H1 (cell line): Measurements from ENCODE around the gene FNDC5. TPM values are rescaled to one million over a fixed set of nuclear protein-coding genes. Genes with fewer than 3 reads are reported as not detected.

Experiments used
- CTCF ChIA-PET: fragments of 300-600 bp; sonication (Branson Sonifier 250); formaldehyde crosslinking; loops from one replicate; lab custom pipeline; 2021; ENCODE audit not compliant: partially characterized antibody; lab: Charles Lee
- POLR2A ChIA-PET: fragments of 300-600 bp; sonication (Branson Sonifier 250); formaldehyde crosslinking; loops from one replicate; lab custom pipeline; 2021; ENCODE audit warnings: inconsistent platforms; ENCODE audit not compliant: partially characterized antibody; lab: Charles Lee
- DNase-seq, 2 experiments: peaks; one replicate each; pipeline versions ENCODE4 v3.0.0 to v3.0.0-alpha.2; 2010 to 2022; ENCODE audit warnings: low spot score in 2 of 2, low read depth in 1 of 2, mixed read lengths in 1 of 2
- FAIRE-seq: peaks from 2 replicates; lab custom pipeline; 2011; peaks lifted over from hg19 to GRCh38; lab: Jason Lieb, UNC
- H2AFZ ChIP-seq: 2 replicates; pipeline ENCODE4 v1.8.1; 2012; ENCODE audit warnings: low read length, inconsistent platforms
- H2AK5ac ChIP-seq: 2 replicates; pipeline ENCODE4 v1.6.1; 2013; ENCODE audit warnings: low read depth, low read length
- H2BK120ac ChIP-seq: replicated peaks from 2 replicates; pipeline ENCODE3; 2013; ENCODE audit warnings: low read depth, low read length, inconsistent platforms
- H2BK12ac ChIP-seq: 2 replicates; pipeline ENCODE4 v1.6.1; 2013; ENCODE audit warnings: low read depth, low read length
- H2BK15ac ChIP-seq: 2 replicates; pipeline ENCODE4 v1.6.1; 2013; ENCODE audit warnings: low read length
- H2BK20ac ChIP-seq: 2 replicates; pipeline ENCODE4 v1.6.1; 2013; ENCODE audit warnings: low read length
- H2BK5ac ChIP-seq: 2 replicates; pipeline ENCODE4 v1.6.1; 2013; ENCODE audit warnings: low read depth, low read length
- H3K14ac ChIP-seq: 2 replicates; pipeline ENCODE4 v1.6.1; 2013; ENCODE audit warnings: inconsistent platforms; ENCODE audit not compliant: insufficient read length
- H3K18ac ChIP-seq: 2 replicates; pipeline ENCODE4 v1.6.1; 2013; ENCODE audit warnings: low read length; ENCODE audit errors: extremely low read depth
- H3K23ac ChIP-seq: 2 replicates; pipeline ENCODE4 v1.6.1; 2013; ENCODE audit warnings: inconsistent platforms; ENCODE audit not compliant: insufficient read length
- H3K23me2 ChIP-seq: 2 replicates; pipeline ENCODE4 v1.6.1; 2013; ENCODE audit warnings: low read depth, low read length
- H3K27ac ChIP-seq: 2 replicates; pipeline ENCODE4 v1.6.1; 2011; ENCODE audit warnings: low read depth, low read length, inconsistent platforms
- H3K27me3 ChIP-seq, 4 experiments: replicated peaks in 1 of 4; 1 replicate in 1 of 4; 2 replicates in 3 of 4; pipeline versions ENCODE4 v1.6.1 to v1.8.1; 2011 to 2013; ENCODE audit warnings: low read length in 3 of 4, mild to moderate bottlenecking in 3 of 4, inconsistent platforms in 2 of 4, mixed read lengths in 2 of 4, moderate library complexity in 1 of 4; ENCODE audit not compliant: control insufficient read depth in 3 of 4, insufficient read depth in 3 of 4; ENCODE audit errors: extremely low read depth in 1 of 4
- H3K36me3 ChIP-seq, 4 experiments: 2 replicates each; pipeline versions ENCODE4 v1.6.1 to v1.8.1; 2011 to 2013; ENCODE audit warnings: mild to moderate bottlenecking in 4 of 4, low read length in 3 of 4, moderate library complexity in 2 of 4, control low read depth in 1 of 4, inconsistent platforms in 1 of 4; ENCODE audit not compliant: insufficient read depth in 4 of 4, control insufficient read depth in 2 of 4
- H3K4ac ChIP-seq: replicated peaks from 2 replicates; pipeline ENCODE3; 2013; ENCODE audit warnings: low read length, low read depth, mixed read lengths, inconsistent platforms; ENCODE audit not compliant: insufficient read length
- H3K4me1 ChIP-seq, 4 experiments: replicated peaks in 1 of 4; 1 replicate in 1 of 4; 2 replicates in 3 of 4; pipeline versions ENCODE4 v1.6.1 to v1.8.1; 2011 to 2013; ENCODE audit warnings: low read length in 3 of 4, inconsistent platforms in 2 of 4, mixed read lengths in 1 of 4; ENCODE audit not compliant: insufficient read depth in 4 of 4, control insufficient read depth in 3 of 4
- H3K4me2 ChIP-seq, 2 experiments: 2 replicates each; pipeline versions ENCODE4 v1.6.1 to v1.8.1; 2011 to 2013; ENCODE audit warnings: low read depth in 2 of 2, low read length in 2 of 2, control low read depth in 1 of 2, inconsistent platforms in 1 of 2, mild to moderate bottlenecking in 1 of 2; ENCODE audit not compliant: insufficient read depth in 1 of 2
- H3K4me3 ChIP-seq, 4 experiments: fragments of 200-600, 300-600 bp in 1 of 4; sonication (generic), shearing (Covaris generic), sonication (Bioruptor Twin) in 1 of 4; 2 replicates each; pipeline versions ENCODE4 v1.5.1 to v1.8.1; 2011 to 2016; ENCODE audit warnings: low read length in 4 of 4, low read depth in 3 of 4, control low read depth in 2 of 4, inconsistent platforms in 2 of 4, mild to moderate bottlenecking in 2 of 4, mixed read lengths in 1 of 4, moderate library complexity in 1 of 4; ENCODE audit not compliant: insufficient read depth in 2 of 4; ENCODE audit errors: extremely low read depth in 1 of 4
- H3K56ac ChIP-seq: replicated peaks from 2 replicates; pipeline ENCODE3; 2013; ENCODE audit warnings: low read depth, mild to moderate bottlenecking, mixed read lengths, low read length, inconsistent platforms; ENCODE audit not compliant: insufficient read length
- H3K79me1 ChIP-seq: 2 replicates; pipeline ENCODE4 v1.6.1; 2013; ENCODE audit warnings: low read depth, low read length, control low read depth
- H3K79me2 ChIP-seq, 2 experiments: 2 replicates each; pipeline versions ENCODE4 v1.6.1 to v1.8.1; 2012 to 2013; ENCODE audit warnings: low read length in 2 of 2, mild to moderate bottlenecking in 2 of 2, inconsistent platforms in 1 of 2; ENCODE audit not compliant: insufficient read depth in 2 of 2, control insufficient read depth in 1 of 2
- H3K9ac ChIP-seq, 4 experiments: replicated peaks in 1 of 4; 1 replicate in 1 of 4; 2 replicates in 3 of 4; pipeline versions ENCODE4 v1.6.1 to v1.8.1; 2011 to 2013; ENCODE audit warnings: low read depth in 3 of 4, low read length in 3 of 4, control low read depth in 2 of 4, mild to moderate bottlenecking in 2 of 4, moderate library complexity in 2 of 4, inconsistent platforms in 1 of 4; ENCODE audit errors: extremely low read depth in 1 of 4
- H3K9me3 ChIP-seq, 2 experiments: 2 replicates each; pipeline versions ENCODE4 v1.6.1 to v1.8.1; 2012 to 2013; ENCODE audit warnings: mild to moderate bottlenecking in 2 of 2, moderate library complexity in 2 of 2, control low read depth in 1 of 2, inconsistent platforms in 1 of 2, low read depth in 1 of 2, low read length in 1 of 2, mixed read lengths in 1 of 2; ENCODE audit not compliant: insufficient read depth in 2 of 2
- H4K20me1 ChIP-seq, 2 experiments: replicated peaks in 1 of 2; 2 replicates each; pipeline versions ENCODE3 to v1.8.1; 2011 to 2013; ENCODE audit warnings: inconsistent platforms in 2 of 2, low read length in 2 of 2, mild to moderate bottlenecking in 1 of 2; ENCODE audit not compliant: insufficient read depth in 2 of 2, control insufficient read depth in 1 of 2
- H4K5ac ChIP-seq: 2 replicates; pipeline ENCODE4 v1.6.1; 2013; ENCODE audit warnings: low read length, low read depth, mixed read lengths, inconsistent platforms; ENCODE audit not compliant: insufficient read length
- H4K8ac ChIP-seq: 2 replicates; pipeline ENCODE4 v1.8.0; 2013; ENCODE audit warnings: mild to moderate bottlenecking, moderate library complexity, low read length, inconsistent platforms; ENCODE audit not compliant: insufficient read depth; ENCODE audit errors: extremely low read depth
- H4K91ac ChIP-seq: replicated peaks from 2 replicates; pipeline ENCODE3; 2013; ENCODE audit warnings: low read length, mixed read lengths, inconsistent platforms; ENCODE audit not compliant: insufficient read length
- PHF8 ChIP-seq: fragments of 200-600 bp; sonication (generic); conservative IDR thresholded peaks from 2 replicates; pipeline ENCODE4 v1.7.1; 2012; ENCODE audit warnings: low read depth, mild to moderate bottlenecking, inconsistent platforms, low read length, moderate library complexity
- POU5F1 ChIP-seq: IDR thresholded peaks from 2 replicates; pipeline ENCODE4 v1.6.1; 2011; ENCODE audit warnings: low read depth, mild to moderate bottlenecking, low read length, moderate library complexity
- WGBS, 2 experiments: shearing (Covaris generic) in 1 of 2; methylation state at CpG; one replicate each; pipeline versions ENCODE4 v1.1.6 to v1.1.7; 2013 to 2015; ENCODE audit warnings: low lambda C conversion rate in 2 of 2, mixed read lengths in 2 of 2, inconsistent platforms in 1 of 2, low coverage in 1 of 2, missing lambda C conversion rate in 1 of 2; ENCODE audit not compliant: insufficient replicate concordance in 2 of 2, insufficient coverage in 1 of 2, insufficient read length in 1 of 2; ENCODE audit errors: extremely low coverage in 1 of 2, missing lambda C conversion rate in 1 of 2; 5-methylcytosine and 5-hydroxymethylcytosine counted together
- polyA plus RNA-seq, 7 experiments: library from polyadenylated mRNA; depleted of rRNA in 3 of 7; stranded (reverse) in 5 of 7; unstranded in 2 of 7; fragments of >200 nt in 5 of 7; fragments of 200-250 nt in 2 of 7; gene quantifications; 1 replicate in 5 of 7; 2 replicates in 1 of 7; 4 replicates in 1 of 7; pipeline versions ENCODE4 v1.2.1 to v1.2.3, GENCODE V29; 2011 to 2013; ENCODE audit warnings: missing spikeins in 2 of 7, mixed read lengths in 2 of 7
- total RNA-seq: library from RNA; stranded (reverse); fragmentation: NEBNext Ultra II Directional; extraction: Animal tissue kit (Norgen Biotek cat#: 25700); gene quantifications from 2 replicates; pipeline ENCODE4 v1.2.1, GENCODE V29; 2021

Gene FNDC5
- total and polyA plus RNA-seq, 2 of the 8 experiments (the other 6 are each of a cell fraction or from before 2014, with no cell fraction given) = 1.8 to 2.0 TPM

DNA sequence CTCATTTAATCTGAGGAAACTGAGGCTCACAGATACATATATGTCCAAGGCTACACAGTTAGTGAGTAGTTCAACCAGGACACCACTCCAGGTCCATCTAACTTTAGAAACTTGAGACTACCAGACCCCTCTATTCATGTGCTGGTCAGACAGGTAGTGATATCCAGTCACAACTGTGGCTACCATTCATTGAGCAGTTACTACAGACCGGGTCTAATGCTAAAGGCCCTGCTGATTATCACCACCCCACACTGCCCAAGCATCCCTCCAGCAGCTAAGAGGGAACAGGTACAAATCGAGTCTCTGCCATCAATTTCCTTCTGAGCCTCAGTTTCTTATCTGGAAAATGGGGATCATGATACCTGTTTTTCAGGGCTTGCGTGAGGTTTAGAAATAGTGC is 20.9 kb upstream of the FNDC5 start:
- no peak overlapping the region for H3K4me3 ChIP-seq
- no peak overlapping the region for H4K5ac ChIP-seq

More for the DNA sequence above, 20.9 kb upstream of the FNDC5 start:
- Histone ChIP-seq H3K27me3 (peaks cover 2 to 40% (median 21%) of the 10 kb centered on the region in 4 experiments), H2BK120ac (no peak overlapping the region), H3K79me1 (no peaks in the 10 kb centered on the region), H3K9me3 (peaks cover 0 to 6% of the 10 kb centered on the region in 2 experiments; a peak in 1 of 4 replicates), H2AFZ (no peak overlapping the region), H3K56ac (no peak overlapping the region), H2BK12ac (no peak overlapping the region), H3K14ac (no peak overlapping the region), H2BK5ac (no peak overlapping the region), H3K4ac (no peak overlapping the region), H3K4me1 (peaks cover 0 to 15% (median 7%) of the 10 kb centered on the region in 4 experiments; a peak in 5 of 7 replicates), H2AK5ac (no peak overlapping the region), H4K20me1 (peaks cover 0 to 15% of the 10 kb centered on the region in 2 experiments), H4K8ac (no peak overlapping the region), H3K4me2 (no peak overlapping the region), H3K36me3 (no peaks in the 10 kb centered on the region), H4K91ac (no peak overlapping the region), H3K23ac (no peak overlapping the region), H3K23me2 (peaks cover 2% of the 10 kb centered on the region; the same call in 1 of the 2 replicates), H3K79me2 (no peaks in the 10 kb centered on the region), H2BK15ac (no peak overlapping the region), H2BK20ac (no peak overlapping the region), H3K9ac (no peak overlapping the region), H3K18ac (no peak overlapping the region), H3K27ac (no peak overlapping the region)
- WGBS, 2 experiments = 95% methylated on average over 3 of the region's 3 CpGs; no CpG with 5 or more reads in 1 of the 2 experiments
- ChIA-PET POLR2A (interaction anchor here (1.1 to 1.3 kb wide), 2 partner anchors 18 to 117 kb away, joined by 3 read pairs; no protein-coding TSS in a partner anchor), CTCF (interaction anchor here (0.6 to 16.6 kb wide), 13 partner anchors 8 to 1179 kb away, joined by 3 to 382 read pairs (median 5); partner anchors contain the start of genes FNDC5 and HPCA)
- DNase-seq (no peak), FAIRE-seq (no peak)
- TF ChIP-seq POU5F1 (no peak), PHF8 (no peak)
